ENCODE data around the gene TMEM115.
A peak's percentile ranks its signal among the peaks of the same experiment; 100 is the strongest.

The TMEM115 gene

DNA sequence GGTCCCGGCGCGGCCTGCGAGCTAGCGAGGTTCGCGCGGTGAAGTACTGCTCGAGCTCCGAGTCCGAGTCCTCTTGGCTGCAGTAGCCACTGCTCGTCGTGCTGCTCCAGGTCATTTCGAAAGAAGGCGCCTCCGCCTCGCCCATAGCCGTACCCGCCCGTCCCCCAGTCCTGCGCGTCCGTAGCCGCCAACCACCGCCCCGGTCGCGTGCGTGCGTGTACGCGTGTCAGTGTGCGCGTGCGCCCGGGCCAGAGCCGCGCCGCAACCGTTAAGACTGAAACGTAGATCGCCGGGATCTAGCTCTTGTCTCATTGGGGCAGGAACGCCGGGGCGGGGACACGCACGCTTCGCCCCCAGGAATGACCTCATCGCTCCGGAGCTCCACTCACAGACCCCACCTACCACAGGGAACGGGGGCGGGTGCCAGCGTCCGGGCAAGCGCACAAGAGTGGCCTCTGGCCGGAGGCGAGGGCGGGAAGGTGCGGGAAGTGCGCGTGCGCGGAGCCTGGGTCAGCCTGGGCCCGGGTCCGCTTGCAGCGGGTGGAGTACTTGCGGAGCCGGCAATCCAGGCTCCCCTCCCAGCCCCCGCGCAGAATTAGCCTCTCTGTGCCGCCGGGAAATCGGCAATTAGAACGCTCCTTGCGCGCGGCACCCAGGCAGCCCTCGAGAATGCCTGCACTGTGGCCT lies 22.0 kb downstream of the TMEM115 start:
- TF ChIP-seq CTCF (conservative IDR thresholded peaks at IDR 0.05; ENCODE audit: low read depth) = no peak
- DNase-seq (ENCODE audit: low spot score) = peak; percentile 98
- ChIA-PET CTCF (no interaction called here), POLR2A (ENCODE audit: low non-redundant PET) (no interaction called here)
- peak overlapping the region; percentile 98 for H3K27ac ChIP-seq

GRCh38 chr3:50336452-50337174 lies 22.7 kb downstream of the TMEM115 start:
- peak overlapping the region; percentile 98 for H3K27ac ChIP-seq
- DNase-seq (ENCODE audit: low spot score) = no peak
- POLR2A ChIA-PET (ENCODE audit: low non-redundant PET) = no interaction called here
- TF ChIP-seq CTCF (conservative IDR thresholded peaks at IDR 0.05; ENCODE audit: low read depth) = no peak
- CTCF ChIA-PET = interaction anchor here (0.6 to 0.7 kb wide), 2 partner anchors 81 to 1291 kb away, joined by 4 read pairs; no protein-coding TSS in a partner anchor

DNA sequence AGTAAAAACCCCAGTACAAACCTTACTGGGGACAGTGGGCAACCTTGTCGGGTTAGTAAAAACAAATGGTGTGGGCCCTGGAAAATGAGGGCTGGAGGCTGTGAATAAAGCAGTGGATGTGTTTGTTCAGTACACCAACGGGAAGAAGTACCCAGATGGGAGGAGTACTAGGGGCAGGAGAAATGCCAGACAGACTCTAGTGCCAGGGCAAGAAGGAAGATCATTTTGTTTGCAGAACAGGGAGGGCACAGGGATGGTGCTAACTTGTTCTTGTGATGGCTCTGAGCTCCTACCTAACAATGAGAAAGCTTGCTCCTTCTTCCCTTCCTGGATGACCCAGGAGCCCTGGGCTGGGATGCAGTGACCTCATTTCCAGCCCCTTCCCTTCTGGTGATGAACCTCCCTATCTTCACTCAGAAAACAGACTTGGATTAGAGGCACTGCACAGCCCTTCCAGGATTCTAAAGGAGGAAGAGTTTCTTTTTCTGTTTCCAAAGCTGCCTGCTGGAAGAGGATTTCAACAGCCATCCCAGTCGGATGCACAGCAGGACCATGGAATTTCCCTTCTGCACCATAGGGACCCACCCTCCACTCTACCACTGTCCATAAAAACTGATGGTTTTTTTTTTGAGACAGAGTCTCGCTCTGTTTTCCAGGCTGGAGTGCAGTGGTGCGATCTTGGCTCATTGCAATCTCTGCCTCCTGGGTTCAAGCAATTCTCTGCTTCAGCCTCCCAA lies 24.8 kb downstream of the TMEM115 start:
- POLR2A ChIA-PET (ENCODE audit: low non-redundant PET) = no interaction called here
- CTCF ChIA-PET = no interaction called here
- TF ChIP-seq CTCF (conservative IDR thresholded peaks at IDR 0.05; ENCODE audit: low read depth) = no peak
- peak overlapping the region; percentile 98 for H3K27ac ChIP-seq
- DNase-seq (ENCODE audit: low spot score) = no peak

GRCh38 chr3:50333744-50334328 lies 25.5 kb downstream of the TMEM115 start:
- H3K27ac ChIP-seq = peak overlapping the region; percentile 98
- CTCF ChIA-PET = no interaction called here
- POLR2A ChIA-PET (ENCODE audit: low non-redundant PET) = no interaction called here
- DNase-seq (ENCODE audit: low spot score) = no peak
- no peak for TF ChIP-seq CTCF (conservative IDR thresholded peaks at IDR 0.05; ENCODE audit: low read depth)

- CTCF ChIA-PET = no interaction called here
- no peak for TF ChIP-seq CTCF (conservative IDR thresholded peaks at IDR 0.05; ENCODE audit: low read depth)
- H3K27ac ChIP-seq = peak overlapping the region; percentile 98
- no peak for DNase-seq (ENCODE audit: low spot score)
- POLR2A ChIA-PET (ENCODE audit: low non-redundant PET) = interaction anchor here (0.6 kb wide), 1 partner anchor 52 kb away, joined by 6 read pairs; no protein-coding TSS in a partner anchor
These were observed 27.9 kb downstream of the TMEM115 start for GRCh38 chr3:50331364-50331907.

GRCh38 chr3:50330330-50330729 lies 29.0 kb downstream of the TMEM115 start:
- peak overlapping the region; percentile 88 for H3K27ac ChIP-seq
- POLR2A ChIA-PET (ENCODE audit: low non-redundant PET) = no interaction called here
- no peak for TF ChIP-seq CTCF (conservative IDR thresholded peaks at IDR 0.05; ENCODE audit: low read depth)
- CTCF ChIA-PET = no interaction called here
- no peak for DNase-seq (ENCODE audit: low spot score)

Measured in RWPE1 (cell line).